ENCODE measurements around the gene SNRPE. TPM values are rescaled to one million over a fixed set of nuclear protein-coding genes. Genes with fewer than 3 reads are reported as not detected.
"Not testable (repeated sequence)": the region's sequence is repeated elsewhere in the genome, so short reads cannot be mapped to it uniquely, and the experiment has no call there.

The SNRPE gene
- total RNA-seq, 6 experiments from 2014 or later: 17.0 to 46.2 (median 36.5) TPM

- Histone ChIP-seq H3K4me1 (peaks cover 0 to 10% (median 1%) of the 10 kb centered on the region in 4 donors), H3K27ac (no peak overlapping the region), H3K27me3 (no peaks in the 10 kb centered on the region), H3K4me3 (no peak overlapping the region), H3K36me3 (peaks cover 4 to 83% (median 36%) of the 10 kb centered on the region in 4 donors), H3K9me3 (no peaks in the 10 kb centered on the region)
- WGBS (ENCODE audit: insufficient coverage, low coverage, low lambda C conversion rate, missing lambda C conversion rate): 98% methylated on average over 4 of the region's 4 CpGs
- DNase-seq (no peak), ATAC-seq (no peak)
- intact Hi-C loops (cut with DNase I): no loop called here
- TF ChIP-seq POLR2A (IDR thresholded peaks at IDR 0.05) (no peak), CTCF (IDR thresholded peaks at IDR 0.05) (no peak)
Observed at GRCh38 chr1:203840208-203840808, 21.1 kb upstream of the SNRPE start.

- DNase-seq (no peak), ATAC-seq (no peak)
- intact Hi-C loops (cut with DNase I): no loop called here
- Histone ChIP-seq H3K27me3 (no peaks in the 10 kb centered on the region), H3K4me3 (no peak overlapping the region), H3K36me3 (peaks cover 8 to 81% (median 35%) of the 10 kb centered on the region in 4 donors), H3K27ac (no peak overlapping the region), H3K9me3 (no peaks in the 10 kb centered on the region), H3K4me1 (no peaks in the 10 kb centered on the region)
- 89% methylated on average over 2 of the region's 2 CpGs for WGBS (ENCODE audit: insufficient coverage, low coverage, low lambda C conversion rate, missing lambda C conversion rate)
- TF ChIP-seq CTCF (IDR thresholded peaks at IDR 0.05) (no peak), POLR2A (IDR thresholded peaks at IDR 0.05) (no peak)
Observed at GRCh38 chr1:203842559-203842876, 18.9 kb upstream of the SNRPE start.

GRCh38 chr1:203843435-203843834, 18.0 kb upstream of the SNRPE start:
- DNase-seq (no peak), ATAC-seq (no peak)
- Histone ChIP-seq H3K9me3 (no peaks in the 10 kb centered on the region), H3K4me3 (no peak overlapping the region), H3K27ac (no peak overlapping the region), H3K27me3 (no peaks in the 10 kb centered on the region), H3K4me1 (no peaks in the 10 kb centered on the region), H3K36me3 (peaks cover 15 to 81% (median 33%) of the 10 kb centered on the region in 4 donors)
- intact Hi-C loops (cut with DNase I): no loop called here
- 78% methylated on average over 1 of the region's 1 CpG for WGBS (ENCODE audit: insufficient coverage, low coverage, low lambda C conversion rate, missing lambda C conversion rate)
- no peak for TF ChIP-seq CTCF (IDR thresholded peaks at IDR 0.05)
- no peak for TF ChIP-seq POLR2A (IDR thresholded peaks at IDR 0.05)

- H3K9me3 ChIP-seq; H3K4me1 ChIP-seq; H3K4me3 ChIP-seq; H3K27ac ChIP-seq; intact Hi-C loops (cut with DNase I); H3K27me3 ChIP-seq; DNase-seq: not testable (repeated sequence)
- peak in 3 of 4 donors; percentile 65 to 78 (median 78) for ATAC-seq
- peaks cover 22 to 71% (median 42%) of the 10 kb centered on the region in 4 donors for H3K36me3 ChIP-seq
Observed at GRCh38 chr1:203853112-203853511, 8.3 kb upstream of the SNRPE start.

- no peaks in the 10 kb centered on the region for H3K9me3 ChIP-seq
- peaks cover 0 to 33% (median 11%) of the 10 kb centered on the region in 4 donors for H3K36me3 ChIP-seq
- intact Hi-C loops (cut with DNase I): no loop called here
- H3K4me3 ChIP-seq: no peak overlapping the region
- WGBS (ENCODE audit: insufficient coverage, low coverage, low lambda C conversion rate, missing lambda C conversion rate): 37% methylated on average over 2 of the region's 2 CpGs
- H3K27ac ChIP-seq: no peak overlapping the region
- no peaks in the 10 kb centered on the region for H3K27me3 ChIP-seq
- DNase-seq (no peak), ATAC-seq (no peak)
- TF ChIP-seq POLR2A (IDR thresholded peaks at IDR 0.05) (no peak), CTCF (IDR thresholded peaks at IDR 0.05) (no peak)
- peaks cover 0 to 22% (median 5%) of the 10 kb centered on the region in 4 donors for H3K4me1 ChIP-seq
Observed at GRCh38 chr1:203858055-203858454, 3.3 kb upstream of the SNRPE start.
